ENCODE results near the gene MAST4.
"Not testable (repeated sequence)": the region's sequence is repeated elsewhere in the genome, so short reads cannot be mapped to it uniquely, and the experiment has no call there.

Gene MAST4

GRCh38 chr5:66646570-66646969 is 50.4 kb downstream of the MAST4 start:
- no peak for DNase-seq (ENCODE audit: low read depth in 2 of 2)

- no peak for DNase-seq (ENCODE audit: low read depth in 2 of 2)
Observed at GRCh38 chr5:66647146-66647856, 51.1 kb downstream of the MAST4 start.

GRCh38 chr5:66652818-66653217 is 56.6 kb downstream of the MAST4 start:
- no peak for DNase-seq (ENCODE audit: low read depth in 2 of 2)

GRCh38 chr5:66653325-66653724 is 57.1 kb downstream of the MAST4 start:
- no peak for DNase-seq (ENCODE audit: low read depth in 2 of 2)

- DNase-seq (ENCODE audit: low read depth in 2 of 2): no peak
Observed at GRCh38 chr5:66655395-66656324, 59.5 kb downstream of the MAST4 start.

- DNase-seq (ENCODE audit: low read depth in 2 of 2): no peak
Observed at GRCh38 chr5:66658516-66658915, 62.3 kb downstream of the MAST4 start.

- no peak for DNase-seq (ENCODE audit: low read depth in 2 of 2)
Observed at GRCh38 chr5:66659780-66660179, 63.6 kb downstream of the MAST4 start.

- no peak for DNase-seq (ENCODE audit: low read depth in 2 of 2)
Observed at GRCh38 chr5:66660396-66660795, 64.2 kb downstream of the MAST4 start.

GRCh38 chr5:66661149-66661548 is 65.0 kb downstream of the MAST4 start:
- no peak for DNase-seq (ENCODE audit: low read depth in 2 of 2)

GRCh38 chr5:66666778-66667177 is 70.6 kb downstream of the MAST4 start:
- DNase-seq (ENCODE audit: low read depth in 2 of 2): no peak

GRCh38 chr5:66669086-66669861 is 73.1 kb downstream of the MAST4 start:
- DNase-seq (ENCODE audit: low read depth in 2 of 2): no peak

- DNase-seq (ENCODE audit: low read depth in 2 of 2): no peak
Observed at GRCh38 chr5:66669862-66670195, 73.6 kb downstream of the MAST4 start.

GRCh38 chr5:66671305-66671704 is 75.1 kb downstream of the MAST4 start:
- DNase-seq (ENCODE audit: low read depth in 2 of 2): no peak

GRCh38 chr5:66674802-66675201 is 78.6 kb downstream of the MAST4 start:
- DNase-seq (ENCODE audit: low read depth in 2 of 2): no peak

GRCh38 chr5:66675406-66675805 is 79.2 kb downstream of the MAST4 start:
- DNase-seq (ENCODE audit: low read depth in 2 of 2): no peak

GRCh38 chr5:66680221-66680620 is 84.0 kb downstream of the MAST4 start:
- DNase-seq (ENCODE audit: low read depth in 2 of 2): no peak

GRCh38 chr5:66680804-66681203 is 84.6 kb downstream of the MAST4 start:
- DNase-seq (ENCODE audit: low read depth in 2 of 2): no peak

- DNase-seq (ENCODE audit: low read depth in 2 of 2): no peak
Observed at GRCh38 chr5:66684663-66685062, 88.5 kb downstream of the MAST4 start.

GRCh38 chr5:66689522-66690220 is 93.5 kb downstream of the MAST4 start:
- DNase-seq (ENCODE audit: low read depth in 2 of 2): no peak

- DNase-seq (ENCODE audit: low read depth in 2 of 2): no peak
Observed at GRCh38 chr5:66694036-66694435, 97.8 kb downstream of the MAST4 start.

- not testable (repeated sequence) for DNase-seq (ENCODE audit: low read depth in 2 of 2)
Observed at GRCh38 chr5:66695840-66696239, 99.6 kb downstream of the MAST4 start.
